DND-41 (cell line): ENCODE data around the gene MRPL39.

Source experiments
- ATAC-seq: fragments of 200-7000 bp; cut with Tn5 transposase; 3 replicates; pipeline ENCODE4 v1.9.1; 2021; ENCODE audit warnings: low read depth; ENCODE audit not compliant: insufficient read depth
- DNase-seq: peaks from one replicate; pipeline ENCODE4 v3.0.0-alpha.2; 2020
- H2AFZ ChIP-seq: 2 replicates; pipeline ENCODE4 v1.6.0; 2012; ENCODE audit warnings: low read depth, low read length
- H3K27ac ChIP-seq: 2 replicates; pipeline ENCODE4 v1.5.1; 2012; ENCODE audit warnings: low read length, inconsistent platforms
- H3K27me3 ChIP-seq: fragments of 200-600 bp; sonication (generic); 2 replicates; pipeline ENCODE4 v1.6.0; 2012; ENCODE audit warnings: low read length, mild to moderate bottlenecking, inconsistent platforms; ENCODE audit not compliant: insufficient read depth, poor library complexity
- H3K36me3 ChIP-seq: 2 replicates; pipeline ENCODE4 v1.5.1; 2012; ENCODE audit warnings: low read length, inconsistent platforms; ENCODE audit not compliant: insufficient read depth
- H3K4me1 ChIP-seq: 2 replicates; pipeline ENCODE4 v1.5.1; 2012; ENCODE audit warnings: mild to moderate bottlenecking, low read length; ENCODE audit not compliant: insufficient read depth
- H3K4me2 ChIP-seq: 2 replicates; pipeline ENCODE4 v1.6.0; 2012; ENCODE audit warnings: mild to moderate bottlenecking, moderate library complexity, low read length, inconsistent platforms; ENCODE audit not compliant: insufficient read depth
- H3K4me3 ChIP-seq, 2 experiments: fragments of 200-600 bp in 1 of 2; shearing (Covaris generic) in 1 of 2; 2 replicates each; pipeline ENCODE4 v1.5.1; 2012 to 2016; ENCODE audit warnings: inconsistent platforms in 2 of 2, low read length in 2 of 2, mild to moderate bottlenecking in 2 of 2, low read depth in 1 of 2, moderate library complexity in 1 of 2
- H3K79me2 ChIP-seq: 2 replicates; pipeline ENCODE4 v1.6.0; 2012; ENCODE audit warnings: low read length, inconsistent platforms; ENCODE audit not compliant: insufficient read depth
- H3K9ac ChIP-seq: 2 replicates; pipeline ENCODE4 v1.6.0; 2012; ENCODE audit warnings: low read depth, mild to moderate bottlenecking, inconsistent platforms, low read length, moderate library complexity
- H3K9me3 ChIP-seq: 2 replicates; pipeline ENCODE4 v1.5.1; 2012; ENCODE audit warnings: low read length, moderate library complexity, mild to moderate bottlenecking, inconsistent platforms; ENCODE audit not compliant: insufficient read depth, severe bottlenecking
- H4K20me1 ChIP-seq: 2 replicates; pipeline ENCODE4 v1.6.0; 2012; ENCODE audit warnings: low read length; ENCODE audit not compliant: insufficient read depth
- EZH2 ChIP-seq: IDR thresholded peaks from 3 replicates; pipeline ENCODE4 v1.6.1; 2012; ENCODE audit warnings: borderline replicate concordance, low read depth, mild to moderate bottlenecking, moderate library complexity, low read length, inconsistent platforms; ENCODE audit not compliant: severe bottlenecking
- TF ChIP-seq, protein P1 (sequence below): IDR thresholded peaks from 2 replicates; pipeline ENCODE4 v1.5.1; 2012; ENCODE audit warnings: borderline replicate concordance, low read length, moderate library complexity, mild to moderate bottlenecking; ENCODE audit not compliant: poor library complexity, severe bottlenecking; ENCODE audit errors: extremely low read depth

MRPL39 gene

DNA sequence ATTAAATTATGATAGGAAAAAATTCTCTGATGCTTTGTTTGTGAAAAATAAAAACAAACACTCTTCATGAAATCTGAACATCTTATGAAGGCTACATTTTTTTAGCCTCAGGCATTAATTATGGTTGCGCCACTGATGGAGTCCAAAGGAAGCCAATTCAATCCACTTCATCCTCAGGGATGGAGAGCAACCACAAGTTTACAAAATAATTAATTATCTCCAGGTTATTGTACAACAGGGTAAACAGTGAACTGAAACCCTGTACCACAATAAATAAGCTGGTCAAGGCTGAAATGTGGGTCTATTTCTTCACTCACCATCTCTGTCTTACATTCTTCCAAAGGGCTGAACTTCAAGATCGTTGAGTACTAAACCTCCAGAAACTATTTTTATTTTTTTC lies 49.2 kb downstream of the MRPL39 start:
- Histone ChIP-seq H3K79me2 (peaks cover 13% of the 10 kb centered on the region), H3K27me3 (no peaks in the 10 kb centered on the region), H3K4me1 (peaks cover 22% of the 10 kb centered on the region), H2AFZ (no peak overlapping the region), H3K4me3 (no peak overlapping the region), H3K36me3 (peaks cover 3% of the 10 kb centered on the region; the same call in 1 of the 2 replicates), H3K9ac (no peak overlapping the region), H3K9me3 (no peaks in the 10 kb centered on the region), H3K27ac (no peak overlapping the region), H4K20me1 (no peaks in the 10 kb centered on the region), H3K4me2 (no peak overlapping the region)
- no peak for ATAC-seq
- no peak for DNase-seq
- TF ChIP-seq, protein P1, sequence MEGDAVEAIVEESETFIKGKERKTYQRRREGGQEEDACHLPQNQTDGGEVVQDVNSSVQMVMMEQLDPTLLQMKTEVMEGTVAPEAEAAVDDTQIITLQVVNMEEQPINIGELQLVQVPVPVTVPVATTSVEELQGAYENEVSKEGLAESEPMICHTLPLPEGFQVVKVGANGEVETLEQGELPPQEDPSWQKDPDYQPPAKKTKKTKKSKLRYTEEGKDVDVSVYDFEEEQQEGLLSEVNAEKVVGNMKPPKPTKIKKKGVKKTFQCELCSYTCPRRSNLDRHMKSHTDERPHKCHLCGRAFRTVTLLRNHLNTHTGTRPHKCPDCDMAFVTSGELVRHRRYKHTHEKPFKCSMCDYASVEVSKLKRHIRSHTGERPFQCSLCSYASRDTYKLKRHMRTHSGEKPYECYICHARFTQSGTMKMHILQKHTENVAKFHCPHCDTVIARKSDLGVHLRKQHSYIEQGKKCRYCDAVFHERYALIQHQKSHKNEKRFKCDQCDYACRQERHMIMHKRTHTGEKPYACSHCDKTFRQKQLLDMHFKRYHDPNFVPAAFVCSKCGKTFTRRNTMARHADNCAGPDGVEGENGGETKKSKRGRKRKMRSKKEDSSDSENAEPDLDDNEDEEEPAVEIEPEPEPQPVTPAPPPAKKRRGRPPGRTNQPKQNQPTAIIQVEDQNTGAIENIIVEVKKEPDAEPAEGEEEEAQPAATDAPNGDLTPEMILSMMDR: no peak
- TF ChIP-seq EZH2: no peak

DNA sequence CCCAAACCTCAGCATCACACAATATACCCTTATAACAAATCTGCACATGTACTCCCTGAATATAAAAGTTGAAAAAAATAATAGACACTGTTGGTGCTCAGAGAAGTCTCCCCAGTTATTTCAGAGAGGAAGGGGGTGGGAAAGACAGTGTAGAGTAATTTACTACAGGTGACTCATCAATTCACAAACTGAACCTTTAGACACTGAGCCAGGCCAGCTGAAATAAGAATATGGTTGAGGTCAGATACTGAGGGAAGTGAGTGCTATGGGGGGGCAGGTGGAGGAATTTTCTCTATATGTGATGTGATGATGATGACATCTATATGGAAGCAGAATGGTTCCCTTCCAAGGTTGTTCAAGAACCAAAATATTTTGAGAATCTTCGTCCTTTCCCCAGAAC lies 50.1 kb downstream of the MRPL39 start:
- ATAC-seq (no peak), DNase-seq (no peak)
- TF ChIP-seq, protein P1: no peak
- TF ChIP-seq EZH2: no peak
- Histone ChIP-seq H3K36me3 (peaks cover under 1% of the 10 kb centered on the region; the same call in 1 of the 2 replicates), H3K79me2 (peaks cover 3% of the 10 kb centered on the region), H3K27me3 (no peaks in the 10 kb centered on the region), H3K4me3 (no peak overlapping the region), H3K9me3 (no peaks in the 10 kb centered on the region), H3K27ac (no peak overlapping the region), H4K20me1 (no peaks in the 10 kb centered on the region), H3K4me2 (no peak overlapping the region), H3K4me1 (peaks cover 21% of the 10 kb centered on the region), H3K9ac (no peak overlapping the region), H2AFZ (no peak overlapping the region)

DNA sequence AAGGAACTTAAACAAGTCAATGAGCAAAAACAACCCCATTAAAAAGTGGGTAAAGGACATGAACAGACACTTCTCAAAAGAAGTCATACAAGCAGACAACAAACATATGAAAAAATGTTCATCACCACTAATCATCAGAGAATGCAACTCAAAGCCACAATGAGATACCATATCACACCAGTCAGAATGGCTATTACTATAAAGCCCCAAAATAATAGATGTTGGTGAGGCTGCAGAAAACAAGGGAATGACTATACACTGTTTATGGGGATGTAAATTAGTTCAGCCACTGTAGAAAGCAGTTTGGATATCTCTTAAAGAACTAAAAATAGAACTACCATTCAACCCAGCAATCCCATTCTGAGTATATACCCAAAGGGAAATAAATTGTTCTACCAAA lies 51.2 kb downstream of the MRPL39 start:
- Histone ChIP-seq H3K27me3 (no peaks in the 10 kb centered on the region), H3K9me3 (no peaks in the 10 kb centered on the region), H3K27ac (no peak overlapping the region), H3K36me3 (no peaks in the 10 kb centered on the region), H3K4me2 (no peak overlapping the region), H4K20me1 (no peaks in the 10 kb centered on the region), H3K9ac (no peak overlapping the region), H3K4me3 (no peak overlapping the region), H3K79me2 (no peaks in the 10 kb centered on the region), H2AFZ (no peak overlapping the region), H3K4me1 (peaks cover 16% of the 10 kb centered on the region)
- ATAC-seq (no peak), DNase-seq (no peak)
- TF ChIP-seq, protein P1: no peak
- no peak for TF ChIP-seq EZH2

DNA sequence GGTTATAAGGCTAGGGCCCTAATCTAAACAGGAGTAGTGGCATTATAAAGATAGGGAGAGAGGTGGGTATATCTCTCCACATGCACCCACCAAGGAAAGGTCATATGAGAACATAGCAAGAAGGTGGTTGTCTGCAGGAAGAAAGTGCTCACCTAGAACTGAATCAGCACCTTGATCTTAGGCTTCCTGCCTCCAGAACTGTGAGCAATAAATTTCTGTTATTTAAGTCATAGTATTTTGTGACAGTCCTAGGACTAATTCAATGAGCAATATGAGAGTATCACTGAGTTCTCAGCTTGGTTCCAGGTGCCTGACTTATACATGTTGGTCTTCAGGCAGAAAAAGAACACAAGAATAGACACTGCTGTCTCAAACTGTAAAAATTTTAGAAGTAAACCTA lies 51.8 kb downstream of the MRPL39 start:
- Histone ChIP-seq H2AFZ (no peak overlapping the region), H3K4me3 (no peak overlapping the region), H3K36me3 (no peaks in the 10 kb centered on the region), H3K79me2 (no peaks in the 10 kb centered on the region), H3K27me3 (no peaks in the 10 kb centered on the region), H3K27ac (no peak overlapping the region), H3K9ac (no peak overlapping the region), H3K9me3 (no peaks in the 10 kb centered on the region), H3K4me2 (no peak overlapping the region), H3K4me1 (peaks cover 11% of the 10 kb centered on the region), H4K20me1 (no peaks in the 10 kb centered on the region)
- ATAC-seq: no peak
- no peak for TF ChIP-seq EZH2
- TF ChIP-seq, protein P1: no peak
- DNase-seq: no peak
